IPS-18a (cell line): ENCODE measurements around the gene COLEC11.
"Not testable (repeated sequence)": the region's sequence is repeated elsewhere in the genome, so short reads cannot be mapped to it uniquely, and the experiment has no call there.

Experiments
- H3K27ac ChIP-seq: one replicate; pipeline ENCODE4 v1.5.1; 2013; ENCODE audit warnings: low read length
- H3K27me3 ChIP-seq: one replicate; pipeline ENCODE4 v1.6.1; 2013; ENCODE audit warnings: mild to moderate bottlenecking, low read length; ENCODE audit not compliant: control insufficient read depth, insufficient read depth
- H3K36me3 ChIP-seq: one replicate; pipeline ENCODE4 v1.6.1; 2013; ENCODE audit warnings: low read depth, low read length; ENCODE audit not compliant: control insufficient read depth
- H3K4me1 ChIP-seq: one replicate; pipeline ENCODE4 v1.6.1; 2013; ENCODE audit warnings: low read depth, low read length; ENCODE audit not compliant: control insufficient read depth
- H3K4me3 ChIP-seq: one replicate; pipeline ENCODE4 v1.5.1; 2013; ENCODE audit warnings: low read length
- H3K9ac ChIP-seq: one replicate; pipeline ENCODE4 v1.6.1; 2013; ENCODE audit warnings: mild to moderate bottlenecking, low read length, moderate library complexity
- H3K9me3 ChIP-seq: one replicate; pipeline ENCODE4 v1.6.1; 2013; ENCODE audit warnings: low read depth, low read length; ENCODE audit not compliant: control insufficient read depth

Gene COLEC11

DNA sequence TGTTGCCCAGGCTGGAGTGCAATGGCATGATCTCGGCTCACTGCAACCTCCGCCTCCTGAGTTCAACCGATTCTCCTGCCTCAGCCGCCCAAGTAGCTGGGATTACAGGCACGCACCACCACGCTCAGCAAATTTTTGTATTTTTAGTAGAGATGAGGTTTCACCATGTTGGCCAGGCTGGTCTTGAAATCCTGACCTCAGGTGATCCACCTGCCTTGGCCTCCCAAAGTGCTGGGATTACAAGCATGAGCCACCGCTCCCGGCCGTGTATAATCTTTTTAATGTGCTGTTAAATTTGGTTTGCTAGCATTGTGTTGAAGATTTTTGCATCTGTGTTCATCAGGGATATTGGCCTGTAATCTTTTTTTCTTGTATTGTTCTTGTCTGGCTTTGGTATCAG is 24.7 kb downstream of the COLEC11 start:
- not testable (repeated sequence) for H3K27me3 ChIP-seq, H3K9ac ChIP-seq, H3K36me3 ChIP-seq, H3K27ac ChIP-seq, H3K4me3 ChIP-seq, H3K9me3 ChIP-seq, H3K4me1 ChIP-seq

DNA sequence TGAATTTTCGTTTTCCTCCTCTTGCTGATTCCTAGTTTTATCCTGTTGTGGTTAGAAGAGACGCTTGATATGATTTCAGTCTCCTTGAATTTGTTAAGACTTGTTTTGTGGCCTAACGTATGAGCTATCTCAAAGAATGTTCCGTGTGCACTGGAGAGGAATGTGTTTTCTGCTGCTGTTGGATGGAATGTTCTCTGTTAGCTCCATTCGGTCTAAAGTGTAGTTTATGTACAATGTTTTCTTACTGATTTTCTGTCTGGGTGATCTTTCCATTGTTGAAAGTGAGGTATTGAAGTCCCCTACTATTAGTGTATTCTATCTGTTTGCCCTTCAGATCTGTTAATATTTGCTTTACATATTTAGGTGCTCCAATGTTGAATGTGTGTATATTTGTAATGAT is 25.9 kb downstream of the COLEC11 start:
- Histone ChIP-seq H3K27me3 (no peaks in the 10 kb centered on the region), H3K9me3 (no peaks in the 10 kb centered on the region), H3K4me1 (no peaks in the 10 kb centered on the region), H3K4me3 (no peak overlapping the region), H3K36me3 (no peaks in the 10 kb centered on the region), H3K9ac (no peak overlapping the region), H3K27ac (no peak overlapping the region)

DNA sequence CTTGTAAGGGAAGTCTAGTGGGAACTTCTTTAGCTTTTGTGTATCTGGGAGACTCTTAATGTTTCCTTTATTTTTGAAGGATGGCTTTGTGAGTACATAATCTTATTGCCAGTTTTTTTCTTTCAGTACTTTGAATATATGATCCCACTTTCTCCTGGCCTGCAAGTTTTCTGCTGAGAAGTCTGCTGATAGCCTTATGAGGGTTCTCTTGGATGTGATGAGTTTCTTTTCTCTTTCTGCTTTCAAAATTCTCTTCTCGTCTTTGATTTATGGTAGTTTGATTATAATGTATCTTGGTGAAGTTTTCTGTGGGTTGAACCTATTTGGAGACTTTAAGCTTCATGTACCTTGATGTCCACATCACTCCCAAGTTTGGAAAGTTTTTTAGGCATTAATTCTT is 28.1 kb downstream of the COLEC11 start:
- Histone ChIP-seq H3K4me1 (no peaks in the 10 kb centered on the region), H3K9ac (no peak overlapping the region), H3K36me3 (no peaks in the 10 kb centered on the region), H3K9me3 (no peaks in the 10 kb centered on the region), H3K4me3 (no peak overlapping the region), H3K27me3 (no peaks in the 10 kb centered on the region), H3K27ac (no peak overlapping the region)

DNA sequence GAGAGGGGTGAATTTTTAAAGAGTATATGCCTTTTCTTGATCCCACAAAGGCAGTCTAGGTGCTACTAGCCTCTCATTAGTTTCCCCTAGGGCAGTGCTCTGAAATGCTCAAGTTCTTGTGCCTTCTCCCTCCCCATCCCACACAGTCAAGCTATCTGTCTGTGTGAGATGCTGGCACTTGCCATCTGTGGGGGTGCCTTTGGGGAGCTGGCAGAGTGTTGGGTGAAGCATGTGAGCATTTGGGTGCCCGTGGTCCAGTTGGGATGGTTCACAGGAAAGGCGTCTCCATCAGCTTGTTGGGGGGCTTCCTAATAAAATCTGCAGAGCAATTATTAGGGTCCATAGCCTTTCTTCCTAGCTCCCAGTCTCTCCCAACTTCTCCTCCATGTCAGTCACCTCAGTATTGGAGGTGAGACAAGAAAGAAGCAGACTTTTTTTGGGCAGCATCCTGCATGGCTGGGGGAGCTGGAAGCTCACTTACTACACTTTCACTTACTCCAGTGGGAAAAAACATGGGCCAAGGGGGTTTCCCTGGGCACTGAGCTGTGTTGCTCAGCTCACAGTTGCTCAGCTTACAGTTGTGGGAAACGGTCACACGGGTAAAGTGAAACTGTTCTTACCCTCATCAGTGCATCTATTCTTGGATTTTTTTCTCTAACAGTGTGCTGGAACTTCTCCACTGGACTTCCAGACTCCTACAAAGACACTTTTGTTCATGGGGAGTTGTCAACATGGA is 29.3 kb downstream of the COLEC11 start:
- Histone ChIP-seq H3K27me3 (no peaks in the 10 kb centered on the region), H3K36me3 (no peaks in the 10 kb centered on the region), H3K9ac (no peak overlapping the region), H3K27ac (no peak overlapping the region), H3K4me1 (no peaks in the 10 kb centered on the region), H3K4me3 (no peak overlapping the region), H3K9me3 (no peaks in the 10 kb centered on the region)

DNA sequence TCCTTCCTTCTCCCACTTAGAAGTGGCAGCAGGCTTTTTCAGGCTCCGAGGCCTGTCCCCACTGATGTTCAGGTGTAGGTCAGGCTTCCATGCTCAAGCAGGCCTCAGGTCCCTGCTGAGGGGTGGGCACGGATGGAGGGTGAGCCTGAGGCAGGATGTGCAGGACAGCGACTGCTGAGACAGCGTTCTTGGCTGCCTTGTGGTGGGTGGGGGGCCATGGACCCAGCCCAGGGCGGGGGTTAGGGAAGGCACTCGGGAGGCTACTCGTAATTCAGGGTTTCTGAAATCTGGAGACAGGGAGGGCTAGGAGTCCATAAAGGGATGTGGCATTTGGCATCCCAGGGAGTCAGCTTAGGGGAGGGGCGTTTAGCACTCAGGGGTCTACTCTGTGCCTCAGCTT is 30.3 kb downstream of the COLEC11 start:
- Histone ChIP-seq H3K9me3 (no peaks in the 10 kb centered on the region), H3K9ac (no peak overlapping the region), H3K27me3 (no peaks in the 10 kb centered on the region), H3K36me3 (no peaks in the 10 kb centered on the region), H3K4me1 (no peaks in the 10 kb centered on the region), H3K4me3 (no peak overlapping the region), H3K27ac (no peak overlapping the region)

DNA sequence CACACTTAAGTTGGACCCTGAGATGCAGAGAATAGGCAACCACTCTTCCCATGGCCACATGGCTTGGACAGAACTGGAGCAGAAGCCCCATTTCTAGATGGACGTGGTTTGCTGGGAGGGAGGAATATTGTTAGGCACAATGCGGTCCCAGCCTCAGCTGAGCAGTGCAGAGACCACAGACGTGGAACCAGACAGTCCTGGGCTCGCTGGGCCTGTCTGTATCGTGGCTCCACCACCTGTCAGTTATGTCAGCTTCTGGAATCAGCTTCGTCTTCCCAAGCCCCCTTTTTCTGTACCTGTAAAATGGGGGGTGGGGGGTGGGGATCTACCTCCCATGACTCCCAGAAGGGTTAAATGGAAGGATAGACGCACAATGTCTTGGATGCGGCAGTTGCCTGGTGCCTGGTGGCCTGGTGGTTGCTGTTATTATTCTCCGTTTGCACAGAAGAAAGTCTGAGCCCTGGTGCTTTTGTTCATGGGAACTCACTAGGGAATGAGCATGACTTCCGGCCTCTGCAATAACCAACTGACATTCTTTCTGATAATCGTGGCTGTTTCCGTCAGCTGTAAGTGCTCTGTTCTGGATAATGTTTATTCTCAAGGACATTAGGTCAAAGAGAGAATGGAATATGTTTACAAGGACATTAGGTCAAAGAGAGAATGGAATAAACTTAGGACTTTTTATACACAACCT is 31.4 kb downstream of the COLEC11 start:
- Histone ChIP-seq H3K36me3 (no peaks in the 10 kb centered on the region), H3K4me1 (no peaks in the 10 kb centered on the region), H3K9me3 (no peaks in the 10 kb centered on the region), H3K27me3 (no peaks in the 10 kb centered on the region), H3K9ac (no peak overlapping the region), H3K4me3 (no peak overlapping the region), H3K27ac (no peak overlapping the region)

DNA sequence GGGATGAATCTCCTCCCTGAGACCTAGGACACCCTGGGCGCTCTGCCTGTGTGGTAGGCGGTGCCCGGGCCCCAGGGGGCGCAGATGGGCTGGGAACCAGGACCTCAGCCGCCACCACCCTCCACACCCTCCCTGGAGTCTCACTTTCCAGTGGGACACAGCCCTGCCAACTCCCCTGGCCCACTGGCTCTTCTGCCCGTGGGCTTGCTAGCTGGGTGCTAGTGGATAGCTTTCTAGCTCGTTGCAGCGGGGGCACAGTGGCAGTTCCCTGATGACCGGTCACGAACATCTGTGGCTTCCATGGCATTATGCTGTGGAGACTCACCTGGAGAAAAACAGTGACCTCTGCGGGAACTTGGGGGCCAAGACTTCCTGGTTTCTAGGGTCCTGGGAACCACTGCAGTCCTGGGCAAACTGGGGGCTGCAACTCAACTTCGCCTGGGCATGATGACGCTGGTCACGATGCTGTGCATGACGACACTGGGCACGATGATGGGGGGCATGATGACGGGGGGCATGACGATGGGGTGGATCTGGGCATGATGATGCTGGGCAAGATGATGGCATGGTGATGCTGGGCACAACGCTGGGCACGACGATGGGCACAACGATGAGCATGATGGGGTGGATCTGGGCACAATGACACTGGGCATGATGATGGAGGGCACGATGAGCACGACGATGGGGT is 32.0 kb downstream of the COLEC11 start:
- H3K27me3 ChIP-seq, result no peaks in the 10 kb centered on the region
- no peaks in the 10 kb centered on the region for H3K4me1 ChIP-seq
- H3K9me3 ChIP-seq, result no peaks in the 10 kb centered on the region
- no peak overlapping the region for H3K9ac ChIP-seq
- no peak overlapping the region for H3K4me3 ChIP-seq
- no peak overlapping the region for H3K27ac ChIP-seq
- H3K36me3 ChIP-seq, result no peaks in the 10 kb centered on the region

DNA sequence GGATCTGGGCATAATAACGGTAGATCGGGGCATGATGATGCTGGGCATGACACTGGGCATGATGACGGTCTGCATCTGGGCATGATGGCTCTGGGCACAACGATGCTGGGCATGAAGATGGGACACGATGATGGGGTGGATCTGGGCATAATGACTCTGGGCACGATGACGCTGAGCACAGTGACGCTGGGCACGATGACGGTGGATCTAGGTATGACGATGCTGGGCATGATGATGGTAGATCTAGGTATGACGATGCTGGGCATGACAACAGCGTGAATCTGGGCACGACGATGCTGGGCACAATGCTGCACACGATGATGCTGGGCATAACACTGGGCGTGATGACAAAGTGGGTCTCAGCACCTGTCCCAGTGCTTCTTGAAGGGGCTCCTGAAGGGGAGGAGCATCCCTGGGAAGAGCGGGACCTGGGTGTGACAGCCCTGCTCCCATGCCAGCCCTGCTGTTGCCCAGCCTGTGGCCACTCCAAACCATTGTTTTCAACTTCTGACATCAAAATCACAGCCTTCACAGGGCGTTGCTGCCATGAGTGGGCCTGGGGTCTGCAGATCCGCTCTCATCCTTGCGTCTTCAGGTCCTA is 32.7 kb downstream of the COLEC11 start:
- Histone ChIP-seq H3K9ac (no peak overlapping the region), H3K9me3 (no peaks in the 10 kb centered on the region), H3K4me1 (no peaks in the 10 kb centered on the region), H3K27ac (no peak overlapping the region), H3K4me3 (no peak overlapping the region), H3K27me3 (no peaks in the 10 kb centered on the region), H3K36me3 (no peaks in the 10 kb centered on the region)

DNA sequence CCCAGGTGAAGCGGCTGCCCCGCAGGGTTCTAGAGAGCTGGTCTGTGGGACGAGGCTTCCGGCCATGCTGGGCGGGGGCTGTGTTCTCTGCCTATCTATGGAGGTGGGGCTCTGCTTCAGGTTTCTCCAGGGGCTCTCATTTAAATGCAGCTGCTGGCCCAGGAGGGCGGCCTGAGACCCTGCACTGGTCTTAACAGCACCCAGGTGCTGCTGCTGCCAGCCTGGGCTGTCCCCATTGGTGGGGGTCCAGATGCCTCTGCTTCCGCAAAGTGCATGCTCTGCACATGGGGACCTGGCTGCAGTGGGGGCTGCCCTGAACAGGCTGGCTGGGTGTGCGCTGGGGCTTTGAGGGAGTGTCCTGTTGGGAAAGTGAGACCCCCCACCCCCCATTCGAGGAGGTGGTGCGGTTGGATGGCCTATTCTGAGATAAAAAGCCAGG is 33.3 kb downstream of the COLEC11 start:
- H3K4me3 ChIP-seq, result no peak overlapping the region
- no peak overlapping the region for H3K27ac ChIP-seq
- H3K27me3 ChIP-seq, result no peaks in the 10 kb centered on the region
- H3K9ac ChIP-seq, result no peak overlapping the region
- H3K4me1 ChIP-seq, result no peaks in the 10 kb centered on the region
- no peaks in the 10 kb centered on the region for H3K36me3 ChIP-seq
- no peaks in the 10 kb centered on the region for H3K9me3 ChIP-seq

DNA sequence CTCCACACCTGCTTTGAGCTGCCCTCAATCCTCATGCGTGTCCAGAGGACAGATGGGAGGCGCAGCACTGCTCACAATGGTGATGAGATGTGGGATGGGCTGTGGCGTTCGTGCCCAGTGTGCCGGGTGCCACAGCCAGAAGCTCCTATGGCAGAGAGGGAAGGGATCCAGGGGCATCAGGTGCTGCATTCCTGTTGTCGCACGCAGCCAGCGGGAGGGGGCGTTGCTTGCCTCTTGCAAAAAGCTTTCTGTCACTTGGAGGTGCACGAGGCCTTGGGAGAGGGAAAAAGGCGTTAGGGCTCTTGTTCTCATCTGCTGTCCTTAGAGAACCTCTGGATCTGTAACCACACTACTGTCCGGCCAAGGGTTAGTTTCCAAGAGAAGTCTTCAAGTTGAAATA is 33.9 kb downstream of the COLEC11 start:
- Histone ChIP-seq H3K9ac (no peak overlapping the region), H3K27me3 (no peaks in the 10 kb centered on the region), H3K27ac (no peak overlapping the region), H3K4me1 (no peaks in the 10 kb centered on the region), H3K36me3 (no peaks in the 10 kb centered on the region), H3K9me3 (no peaks in the 10 kb centered on the region), H3K4me3 (no peak overlapping the region)

DNA sequence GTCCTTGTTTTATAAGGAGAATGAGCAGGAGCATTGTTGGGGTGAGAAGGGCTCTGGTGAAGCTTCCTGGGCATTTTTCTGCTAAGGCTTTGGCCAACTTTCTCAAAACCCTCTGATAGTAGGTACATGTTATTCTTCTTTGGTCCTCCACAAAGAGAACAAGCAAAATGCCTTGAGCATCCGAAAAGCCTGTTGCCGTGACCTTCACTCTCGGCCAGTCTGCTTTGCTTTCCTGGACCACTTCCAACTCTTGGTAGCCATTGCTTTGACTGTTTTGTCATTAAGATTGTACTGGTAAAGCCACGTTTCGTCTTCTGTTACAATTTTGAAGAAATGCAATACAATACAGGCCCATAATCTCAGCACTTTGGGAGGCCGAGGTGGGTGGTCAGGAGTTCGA is 35.7 kb downstream of the COLEC11 start:
- Histone ChIP-seq H3K27ac (no peak overlapping the region), H3K4me3 (no peak overlapping the region), H3K27me3 (no peaks in the 10 kb centered on the region)

More for the DNA sequence above, 35.7 kb downstream of the COLEC11 start:
- no peak overlapping the region for H3K9ac ChIP-seq
- H3K4me1 ChIP-seq, result no peaks in the 10 kb centered on the region
- no peaks in the 10 kb centered on the region for H3K36me3 ChIP-seq
- H3K9me3 ChIP-seq, result no peaks in the 10 kb centered on the region
